HS-27A (cell line): ENCODE data around the gene SHC4.
A peak's percentile ranks its signal among the peaks of the same experiment; 100 is the strongest.
"Not testable (repeated sequence)": the region's sequence is repeated elsewhere in the genome, so short reads cannot be mapped to it uniquely, and the experiment has no call there.

Experiments used
- DNase-seq: peaks from one replicate; pipeline ENCODE4 v3.0.0-alpha.2; 2012; ENCODE audit warnings: low read depth, missing footprints

Gene SHC4, protein sequence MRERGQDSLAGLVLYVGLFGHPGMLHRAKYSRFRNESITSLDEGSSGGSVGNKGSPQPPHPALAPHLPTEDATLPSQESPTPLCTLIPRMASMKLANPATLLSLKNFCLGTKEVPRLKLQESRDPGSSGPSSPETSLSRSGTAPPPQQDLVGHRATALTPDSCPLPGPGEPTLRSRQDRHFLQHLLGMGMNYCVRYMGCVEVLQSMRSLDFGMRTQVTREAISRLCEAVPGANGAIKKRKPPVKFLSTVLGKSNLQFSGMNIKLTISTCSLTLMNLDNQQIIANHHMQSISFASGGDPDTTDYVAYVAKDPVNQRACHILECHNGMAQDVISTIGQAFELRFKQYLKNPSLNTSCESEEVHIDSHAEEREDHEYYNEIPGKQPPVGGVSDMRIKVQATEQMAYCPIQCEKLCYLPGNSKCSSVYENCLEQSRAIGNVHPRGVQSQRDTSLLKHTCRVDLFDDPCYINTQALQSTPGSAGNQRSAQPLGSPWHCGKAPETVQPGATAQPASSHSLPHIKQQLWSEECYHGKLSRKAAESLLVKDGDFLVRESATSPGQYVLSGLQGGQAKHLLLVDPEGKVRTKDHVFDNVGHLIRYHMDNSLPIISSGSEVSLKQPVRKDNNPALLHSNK

DNA sequence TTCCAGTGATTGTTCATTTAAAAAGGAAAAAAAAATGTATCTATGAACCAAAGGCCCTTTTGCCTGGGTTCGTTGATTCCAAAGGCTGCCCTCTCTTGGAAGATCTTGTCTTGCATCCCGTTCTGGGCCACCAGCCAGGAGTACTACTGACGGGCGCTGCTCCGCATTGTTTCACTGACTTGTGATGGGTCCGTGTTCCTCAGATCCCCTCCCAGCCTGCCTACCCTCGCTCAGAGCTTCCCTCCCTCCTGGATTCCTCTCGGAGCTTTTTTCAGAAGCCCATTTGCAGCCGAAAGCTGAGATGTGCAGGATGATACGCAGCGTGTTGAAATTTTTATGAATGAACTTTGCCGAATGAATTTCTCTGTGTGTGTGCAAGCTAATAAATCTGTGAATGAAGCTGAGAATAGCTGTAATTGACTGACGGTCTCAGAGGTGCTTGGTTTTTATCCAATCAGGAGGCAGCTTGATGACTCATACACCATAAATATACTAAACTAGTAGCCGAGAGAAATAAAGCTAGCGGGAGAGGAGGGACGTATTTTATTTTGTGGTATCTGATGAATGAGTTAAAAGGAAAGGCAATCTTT lies at the start of gene SHC4:
SHC4 (minus strand) TSS at position 396 of the 590 bp plus-strand sequence. CDS start 904 bp downstream, outside the sequence.
- no peak for DNase-seq

DNA sequence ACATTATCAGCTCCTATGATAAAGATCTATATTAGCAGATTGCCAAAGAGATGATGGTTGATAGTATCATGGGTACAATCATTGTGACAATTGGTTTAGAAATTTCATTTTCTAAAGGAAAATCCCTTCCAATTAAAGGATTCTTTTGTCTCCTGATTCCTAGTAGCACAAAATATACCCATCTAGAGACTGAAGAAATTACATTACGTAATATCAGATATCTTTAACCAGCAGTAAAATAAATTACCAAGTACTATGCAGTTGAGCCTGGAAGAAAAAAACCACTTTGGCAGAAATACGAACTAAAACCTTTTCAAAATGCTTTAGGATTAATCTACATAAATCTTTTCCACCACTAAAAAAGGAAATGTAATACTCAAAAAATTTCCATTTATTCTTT lies 35.6 kb upstream of the SHC4 start:
- DNase-seq = no peak

- no peak for DNase-seq
Observed at GRCh38 chr15:48996276-48996675, 32.6 kb upstream of the SHC4 start.

GRCh38 chr15:48993380-48993779 lies 29.7 kb upstream of the SHC4 start:
- no peak for DNase-seq

DNA sequence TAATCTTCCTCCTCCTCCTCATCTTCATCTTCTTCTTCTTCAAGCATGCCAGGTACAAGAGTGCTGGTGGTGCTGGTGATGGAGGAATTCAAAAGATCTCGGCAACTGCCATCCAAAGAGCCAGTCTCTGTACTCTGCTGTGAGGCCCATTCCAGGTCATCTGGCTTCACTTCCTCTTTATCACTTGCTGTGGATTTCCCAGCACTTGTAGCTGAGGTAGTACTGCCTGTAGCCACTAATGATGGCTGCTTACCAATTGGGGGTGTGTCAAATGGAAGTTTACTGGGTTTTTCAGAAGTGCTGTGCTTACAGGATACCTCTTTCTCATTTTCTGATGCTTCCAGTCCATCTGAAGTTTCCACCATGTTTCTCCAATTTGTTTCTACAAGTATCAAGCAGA lies 28.8 kb upstream of the SHC4 start:
- DNase-seq = no peak

DNA sequence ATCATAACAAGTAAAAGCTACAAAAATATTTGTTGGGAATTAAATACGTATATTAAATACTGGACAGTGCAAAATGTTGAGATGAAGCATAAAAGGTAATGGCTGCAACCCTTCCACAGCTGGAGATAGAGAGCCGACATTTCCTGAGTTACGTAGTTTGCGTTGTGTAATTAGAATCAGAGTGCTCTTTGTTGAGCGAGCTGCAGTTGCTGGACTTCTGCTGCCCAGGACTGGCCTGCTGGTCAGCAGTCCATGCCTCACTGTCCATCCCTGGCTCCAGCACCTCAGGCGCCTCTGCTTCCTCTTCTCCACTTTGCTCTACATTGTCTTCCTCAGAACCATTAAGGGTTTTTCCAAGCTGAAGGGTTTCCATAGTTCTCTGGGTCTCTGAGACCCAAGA lies 28.4 kb upstream of the SHC4 start:
- DNase-seq = no peak

GRCh38 chr15:48989170-48989569 lies 25.5 kb upstream of the SHC4 start:
- DNase-seq = no peak

DNA sequence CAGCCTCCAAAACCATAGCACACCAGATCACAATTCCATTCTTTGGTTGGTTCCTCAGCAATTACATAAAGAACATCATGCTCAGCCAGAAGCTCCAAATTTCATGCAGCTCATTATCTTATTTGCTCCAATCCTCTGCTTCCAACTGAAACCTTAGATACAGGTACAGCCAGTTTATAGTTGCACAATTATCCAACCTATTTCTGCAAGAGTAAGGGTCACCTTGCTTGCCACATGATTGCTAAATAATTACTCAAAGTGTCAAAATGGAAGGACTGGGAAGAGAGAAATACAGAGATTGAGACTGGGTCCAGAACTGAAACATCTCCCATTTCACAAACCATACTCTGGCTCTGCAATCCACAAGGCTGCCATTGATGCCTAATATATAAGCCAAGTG lies 23.4 kb upstream of the SHC4 start:
- DNase-seq = no peak

GRCh38 chr15:48986240-48986639 lies 22.5 kb upstream of the SHC4 start:
- no peak for DNase-seq

GRCh38 chr15:48985516-48985915 lies 21.8 kb upstream of the SHC4 start:
- no peak for DNase-seq

GRCh38 chr15:48984811-48985352 lies 21.2 kb upstream of the SHC4 start:
- no peak for DNase-seq

DNA sequence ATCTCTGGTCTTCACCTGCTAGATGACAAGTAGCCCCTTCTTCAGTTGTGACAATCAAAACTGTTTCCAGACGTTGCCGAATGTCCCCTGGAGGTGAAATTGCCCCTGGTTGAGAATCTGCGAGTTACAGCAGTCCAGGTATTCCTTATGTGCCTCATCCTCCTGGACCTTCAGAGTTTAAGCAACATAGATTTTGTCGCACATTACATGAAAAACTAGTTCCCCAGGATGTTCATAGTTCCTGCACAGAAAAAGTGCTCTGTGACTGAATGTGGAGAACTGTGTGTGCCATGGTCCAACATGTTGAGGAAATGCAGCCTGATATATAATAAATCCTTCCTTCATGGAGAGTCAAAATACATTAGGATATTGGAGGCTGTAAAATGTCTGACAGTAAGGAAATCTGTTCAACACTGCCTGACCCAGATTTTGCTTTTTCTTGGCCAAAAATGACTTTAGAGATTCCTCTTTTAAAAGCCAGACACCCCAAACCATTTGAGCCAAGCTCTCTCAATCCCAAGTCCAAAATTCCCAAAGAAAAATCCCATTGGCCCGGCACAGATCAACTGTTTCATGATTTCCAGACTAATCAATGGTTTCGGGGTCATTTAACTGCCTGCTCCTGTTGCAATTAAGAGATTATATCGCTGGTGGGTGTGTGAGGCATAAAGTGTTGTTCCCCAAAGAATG lies 20.4 kb upstream of the SHC4 start:
- DNase-seq = no peak

- no peak for DNase-seq
Observed at GRCh38 chr15:48983300-48983699, 19.6 kb upstream of the SHC4 start.

- no peak for DNase-seq
Observed at GRCh38 chr15:48981941-48982340, 18.2 kb upstream of the SHC4 start.

- DNase-seq = no peak
Observed at GRCh38 chr15:48978638-48979037, 14.9 kb upstream of the SHC4 start.

- DNase-seq = no peak
Observed at GRCh38 chr15:48976444-48977088, 12.8 kb upstream of the SHC4 start.

GRCh38 chr15:48975472-48976419 lies 12.0 kb upstream of the SHC4 start:
- peak; percentile 40 for DNase-seq

GRCh38 chr15:48974882-48975281 lies 11.2 kb upstream of the SHC4 start:
- DNase-seq = no peak

- no peak for DNase-seq
Observed at GRCh38 chr15:48972750-48973503, 9.2 kb upstream of the SHC4 start.

- not testable (repeated sequence) for DNase-seq
Observed at GRCh38 chr15:48970926-48971325, 7.2 kb upstream of the SHC4 start.
